CD14-positive monocyte (primary cell): ENCODE measurements around the gene RAB7B. TPM values are rescaled to one million over a fixed set of nuclear protein-coding genes. Genes with fewer than 3 reads are reported as not detected.
A peak's percentile ranks its signal among the peaks of the same experiment; 100 is the strongest.

Source experiments
- DNase-seq, 3 donors: peaks; one replicate each; pipeline ENCODE4 v3.0.0-alpha.2; 2011 to 2022
- H2AFZ ChIP-seq: 2 replicates; pipeline ENCODE4 v1.6.0; 2012; ENCODE audit warnings: mild to moderate bottlenecking, low read depth, low read length, inconsistent platforms; ENCODE audit not compliant: insufficient read depth, poor library complexity, severe bottlenecking
- H3K27ac ChIP-seq, 2 donors: 1 replicate in 1 of 2; 2 replicates in 1 of 2; pipeline ENCODE4 v1.5.1; 2012 to 2013; ENCODE audit warnings: low read length in 2 of 2, control low read depth in 1 of 2, inconsistent platforms in 1 of 2, low read depth in 1 of 2, mild to moderate bottlenecking in 1 of 2
- H3K27me3 ChIP-seq, 2 donors: one replicate each; pipeline versions ENCODE4 v1.6.0 to v1.6.1; 2011 to 2013; ENCODE audit warnings: low read length in 2 of 2; ENCODE audit not compliant: control insufficient read depth in 2 of 2, insufficient read depth in 2 of 2
- H3K36me3 ChIP-seq, 2 donors: replicated peaks in 1 of 2; 1 replicate in 1 of 2; 2 replicates in 1 of 2; pipeline versions ENCODE4 v1.5.1 to v1.6.1; 2012 to 2013; ENCODE audit warnings: low read length in 2 of 2, control low read depth in 1 of 2, inconsistent platforms in 1 of 2, mild to moderate bottlenecking in 1 of 2; ENCODE audit not compliant: insufficient read depth in 2 of 2, control insufficient read depth in 1 of 2
- H3K4me1 ChIP-seq, 2 donors: 1 replicate in 1 of 2; 2 replicates in 1 of 2; pipeline versions ENCODE4 v1.5.1 to v1.6.1; 2012 to 2013; ENCODE audit warnings: low read length in 2 of 2, control low read depth in 1 of 2, inconsistent platforms in 1 of 2, mild to moderate bottlenecking in 1 of 2, moderate library complexity in 1 of 2; ENCODE audit not compliant: insufficient read depth in 2 of 2, control insufficient read depth in 1 of 2
- H3K4me2 ChIP-seq: replicated peaks from 2 replicates; pipeline ENCODE3; 2012; ENCODE audit warnings: low read length, moderate library complexity, mild to moderate bottlenecking; ENCODE audit not compliant: poor library complexity, severe bottlenecking; ENCODE audit errors: extremely low read depth
- H3K4me3 ChIP-seq, 3 experiments: fragments of 200-600 bp in 1 of 3; sonication (generic) in 1 of 3; replicated peaks in 1 of 3; 1 replicate in 2 of 3; 2 replicates in 1 of 3; pipeline ENCODE4 v1.5.1; 2011 to 2013; ENCODE audit warnings: low read length in 3 of 3, mild to moderate bottlenecking in 3 of 3, control low read depth in 2 of 3, low read depth in 2 of 3, inconsistent platforms in 1 of 3, moderate library complexity in 1 of 3
- H3K79me2 ChIP-seq: 2 replicates; pipeline ENCODE4 v1.6.0; 2012; ENCODE audit warnings: mild to moderate bottlenecking, control low read depth, inconsistent platforms, low read length, moderate library complexity; ENCODE audit not compliant: insufficient read depth
- H3K9ac ChIP-seq: 2 replicates; pipeline ENCODE4 v1.6.0; 2017; ENCODE audit warnings: low read length, mild to moderate bottlenecking; ENCODE audit not compliant: insufficient read depth, poor library complexity, severe bottlenecking
- H3K9me3 ChIP-seq, 2 donors: replicated peaks in 1 of 2; 1 replicate in 1 of 2; 2 replicates in 1 of 2; pipeline versions ENCODE4 v1.5.1 to v1.6.1; 2012 to 2013; ENCODE audit warnings: low read length in 2 of 2, control low read depth in 1 of 2; ENCODE audit not compliant: control insufficient read depth in 1 of 2, insufficient read depth in 1 of 2
- H4K20me1 ChIP-seq: 2 replicates; pipeline ENCODE4 v1.6.0; 2012; ENCODE audit warnings: mild to moderate bottlenecking, low read length, control low read depth, moderate library complexity; ENCODE audit not compliant: insufficient read depth
- H3K27ac Mint-ChIP-seq, 7 donors: one replicate each; pipeline ENCODE4 v1.8.0; 2020; ENCODE audit warnings: mild to moderate bottlenecking in 7 of 7, mixed read lengths in 7 of 7, moderate library complexity in 6 of 7, inconsistent platforms in 2 of 7
- H3K27me3 Mint-ChIP-seq, 3 donors: one replicate each; pipeline ENCODE4 v1.8.0; 2021 to 2022; ENCODE audit warnings: low read depth in 3 of 3, mild to moderate bottlenecking in 3 of 3, mixed read lengths in 3 of 3, moderate library complexity in 3 of 3, inconsistent platforms in 1 of 3
- H3K36me3 Mint-ChIP-seq, 2 donors: one replicate each; pipeline ENCODE4 v1.8.0; 2020; ENCODE audit warnings: mixed read lengths in 2 of 2, inconsistent platforms in 1 of 2, mild to moderate bottlenecking in 1 of 2
- H3K4me1 Mint-ChIP-seq: one replicate; pipeline ENCODE4 v1.8.0; 2020; ENCODE audit warnings: mild to moderate bottlenecking, mixed read lengths
- H3K4me3 Mint-ChIP-seq, 2 donors: one replicate each; pipeline ENCODE4 v1.8.0; 2020; ENCODE audit warnings: mild to moderate bottlenecking in 2 of 2, mixed read lengths in 2 of 2, moderate library complexity in 1 of 2
- H3K9me3 Mint-ChIP-seq, 7 donors: one replicate each; pipeline ENCODE4 v1.8.0; 2020 to 2022; ENCODE audit warnings: mixed read lengths in 7 of 7, mild to moderate bottlenecking in 6 of 7, moderate library complexity in 6 of 7, inconsistent platforms in 2 of 7
- WGBS: methylation state at CpG from one replicate; pipeline ENCODE4 v1.1.5; 2013; ENCODE audit warnings: missing lambda C conversion rate; ENCODE audit not compliant: insufficient coverage; 5-methylcytosine and 5-hydroxymethylcytosine counted together
- intact Hi-C, 2 donors: fragments of 100-400 bp; cut with micrococcal nuclease; formaldehyde crosslinking; loops; one replicate each; pipeline versions ENCODE4 v1.15.0 to v1.15.1; 2023
- polyA plus RNA-seq, 3 donors: library from polyadenylated mRNA; depleted of rRNA in 1 of 3; unstranded in 2 of 3; stranded (reverse) in 1 of 3; fragments of 300-500 nt in 2 of 3; fragments of >200 nt in 1 of 3; fragmentation: Illumina TruSeq in 2 of 3; gene quantifications; 1 replicate in 2 of 3; 2 replicates in 1 of 3; pipeline ENCODE4 v1.2.3, GENCODE V29; 2012 to 2021
- TF ChIP-seq, protein P1 (sequence below): fragments of 200-600 bp; IDR thresholded peaks from one replicate; pipeline ENCODE4 v1.8.0; 2022; ENCODE audit warnings: antibody characterized with exemption, mild to moderate bottlenecking

Gene RAB7B
- polyA plus RNA-seq, 3 donors = 0.41 to 0.52 (median 0.47) TPM

DNA sequence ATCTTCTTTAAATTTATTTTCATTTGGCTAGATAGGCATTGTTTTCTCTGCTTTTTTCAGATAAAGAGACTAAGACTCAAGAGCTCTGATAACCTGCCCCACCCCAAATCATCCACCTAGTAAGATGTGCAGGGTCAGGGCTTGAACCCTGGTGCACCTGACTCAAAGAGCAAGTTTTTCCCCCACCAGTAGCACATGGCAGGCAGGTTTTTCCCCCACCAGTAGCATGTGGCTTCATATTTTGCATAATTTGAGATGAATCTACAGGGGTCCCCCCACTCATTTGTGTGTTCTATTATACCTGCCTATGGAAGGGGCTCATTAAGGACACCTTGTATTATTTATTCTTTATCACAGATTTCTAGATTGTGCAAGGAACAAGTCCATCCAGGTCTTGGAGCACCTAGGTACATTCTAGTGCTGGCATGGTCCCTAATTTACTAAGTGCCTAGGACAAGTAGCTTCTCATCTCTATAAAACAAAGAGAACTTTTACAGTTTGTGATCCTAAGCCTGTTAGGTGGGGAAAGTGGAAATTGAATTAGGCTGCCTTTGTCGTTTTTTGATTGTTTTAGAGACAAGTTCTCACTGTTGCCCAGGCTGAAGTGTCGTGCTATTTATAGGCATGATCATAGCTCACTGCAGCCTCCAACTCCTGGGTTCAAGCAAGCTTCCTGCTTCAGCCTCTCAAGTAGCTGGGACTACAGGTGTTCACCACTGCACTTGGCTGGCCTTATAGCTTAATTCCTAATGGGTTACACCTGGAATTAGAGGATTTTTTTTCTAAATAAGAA, 33.7 kb upstream of the RAB7B start:
- Histone ChIP-seq H3K27ac (no peak overlapping the region), H3K4me2 (no peak overlapping the region)

DNA sequence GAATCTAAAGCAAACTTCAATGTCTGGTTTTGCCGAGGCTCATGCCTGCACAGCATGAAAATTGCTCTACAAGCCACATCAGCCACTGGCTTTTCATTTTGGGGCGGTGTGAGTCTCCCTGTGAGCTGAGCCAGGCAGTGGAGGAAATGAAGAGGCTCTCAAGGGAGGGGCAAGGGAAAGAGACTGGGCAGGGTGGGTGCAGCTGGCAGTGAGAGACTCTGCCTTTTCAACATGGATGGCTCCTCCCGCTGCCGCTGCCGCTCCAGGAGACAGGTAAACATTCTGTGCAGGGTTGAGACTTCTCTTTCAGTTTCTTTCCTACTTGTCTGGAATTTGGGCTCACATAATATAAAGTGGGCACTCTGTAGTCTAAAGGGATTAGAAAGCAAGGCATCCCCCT, 31.8 kb upstream of the RAB7B start:
- Histone ChIP-seq H2AFZ (peak overlapping the region; percentile 73), H3K36me3 (no peaks in the 10 kb centered on the region), H3K79me2 (no peaks in the 10 kb centered on the region), H3K27ac (no peak overlapping the region), H3K4me2 (peak overlapping the region; percentile 56), H4K20me1 (no peaks in the 10 kb centered on the region), H3K4me3 (peak overlapping the region in 2 of 3 experiments; percentile 16 to 47), H3K9me3 (no peaks in the 10 kb centered on the region), H3K4me1 (peaks cover 31 to 39% of the 10 kb centered on the region in 2 donors), H3K9ac (no peak overlapping the region), H3K27me3 (no peaks in the 10 kb centered on the region)
- DNase-seq = no peak
- TF ChIP-seq, protein P1, sequence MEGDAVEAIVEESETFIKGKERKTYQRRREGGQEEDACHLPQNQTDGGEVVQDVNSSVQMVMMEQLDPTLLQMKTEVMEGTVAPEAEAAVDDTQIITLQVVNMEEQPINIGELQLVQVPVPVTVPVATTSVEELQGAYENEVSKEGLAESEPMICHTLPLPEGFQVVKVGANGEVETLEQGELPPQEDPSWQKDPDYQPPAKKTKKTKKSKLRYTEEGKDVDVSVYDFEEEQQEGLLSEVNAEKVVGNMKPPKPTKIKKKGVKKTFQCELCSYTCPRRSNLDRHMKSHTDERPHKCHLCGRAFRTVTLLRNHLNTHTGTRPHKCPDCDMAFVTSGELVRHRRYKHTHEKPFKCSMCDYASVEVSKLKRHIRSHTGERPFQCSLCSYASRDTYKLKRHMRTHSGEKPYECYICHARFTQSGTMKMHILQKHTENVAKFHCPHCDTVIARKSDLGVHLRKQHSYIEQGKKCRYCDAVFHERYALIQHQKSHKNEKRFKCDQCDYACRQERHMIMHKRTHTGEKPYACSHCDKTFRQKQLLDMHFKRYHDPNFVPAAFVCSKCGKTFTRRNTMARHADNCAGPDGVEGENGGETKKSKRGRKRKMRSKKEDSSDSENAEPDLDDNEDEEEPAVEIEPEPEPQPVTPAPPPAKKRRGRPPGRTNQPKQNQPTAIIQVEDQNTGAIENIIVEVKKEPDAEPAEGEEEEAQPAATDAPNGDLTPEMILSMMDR = no peak
- peaks cover 0 to 2% of the 10 kb centered on the region in 2 donors for H3K36me3 Mint-ChIP-seq
- peak overlapping the region in 2 of 7 donors; percentile 7 to 50 for H3K27ac Mint-ChIP-seq
- peaks cover 0 to 3% (median 0%) of the 10 kb centered on the region in 7 donors for H3K9me3 Mint-ChIP-seq
- intact Hi-C loops = loop anchor here in 1 of 2 donors (10.0 kb wide), 1 partner anchor 50 kb away; no protein-coding TSS in a partner anchor
- H3K27me3 Mint-ChIP-seq = peaks cover 3 to 7% (median 4%) of the 10 kb centered on the region in 3 donors
- peak overlapping the region; percentile 75 to 90 for H3K4me3 Mint-ChIP-seq
- H3K4me1 Mint-ChIP-seq = peaks cover 43% of the 10 kb centered on the region
- WGBS = 0% methylated on average over 4 of the region's 5 CpGs

More for the DNA sequence above, 33.7 kb upstream of the RAB7B start:
- peaks cover 0 to 3% (median 0%) of the 10 kb centered on the region in 7 donors for H3K9me3 Mint-ChIP-seq
- peaks cover 23 to 27% of the 10 kb centered on the region in 2 donors for H3K4me1 ChIP-seq
- no peak overlapping the region for H2AFZ ChIP-seq
- H3K36me3 ChIP-seq = no peaks in the 10 kb centered on the region
- H3K9me3 ChIP-seq = no peaks in the 10 kb centered on the region
- no peaks in the 10 kb centered on the region for H3K79me2 ChIP-seq
- TF ChIP-seq, protein P1 = no peak
- H3K4me3 ChIP-seq = no peak overlapping the region
- H3K4me3 Mint-ChIP-seq = no peak overlapping the region
- peaks cover 5 to 7% (median 6%) of the 10 kb centered on the region in 3 donors for H3K27me3 Mint-ChIP-seq
- intact Hi-C loops = loop anchor here in 1 of 2 donors (10.0 kb wide), 1 partner anchor 52 kb away; no protein-coding TSS in a partner anchor
- H3K27ac Mint-ChIP-seq = no peak overlapping the region
- H3K9ac ChIP-seq = no peak overlapping the region
- peaks cover 0 to 2% of the 10 kb centered on the region in 2 donors for H3K36me3 Mint-ChIP-seq
- H3K4me1 Mint-ChIP-seq = peaks cover 42% of the 10 kb centered on the region
- WGBS = 13% methylated on average over 2 of the region's 2 CpGs
- H4K20me1 ChIP-seq = no peaks in the 10 kb centered on the region
- H3K27me3 ChIP-seq = no peaks in the 10 kb centered on the region
- no peak for DNase-seq
